KMS-11 (cell line): ENCODE results near the gene ASIP.
"Not testable (repeated sequence)": the region's sequence is repeated elsewhere in the genome, so short reads cannot be mapped to it uniquely, and the experiment has no call there.

Experiments
- H2AFZ ChIP-seq: fragments of 200-600 bp; sonication (generic); 2 replicates; pipeline ENCODE4 v1.6.1; 2016; ENCODE audit warnings: antibody characterized with exemption, mixed run types, low read depth
- H3K27ac ChIP-seq: fragments of 200-600 bp; sonication (generic); 2 replicates; pipeline ENCODE4 v1.6.1; 2016; ENCODE audit warnings: mild to moderate bottlenecking, mixed run types
- H3K27me3 ChIP-seq: fragments of 200-600 bp; sonication (generic); 2 replicates; pipeline ENCODE4 v1.6.1; 2017; ENCODE audit warnings: mild to moderate bottlenecking, low read depth, mixed run types, moderate library complexity; ENCODE audit not compliant: insufficient read depth
- H3K36me3 ChIP-seq: fragments of 200-600 bp; sonication (generic); 2 replicates; pipeline ENCODE4 v1.6.1; 2017; ENCODE audit warnings: mild to moderate bottlenecking, mixed run types; ENCODE audit not compliant: insufficient read depth
- H3K4me1 ChIP-seq: fragments of 200-600 bp; sonication (generic); 2 replicates; pipeline ENCODE4 v1.6.1; 2016; ENCODE audit warnings: mild to moderate bottlenecking, low read depth, mixed run types; ENCODE audit not compliant: poor library complexity, severe bottlenecking
- H3K4me2 ChIP-seq: fragments of 200-600 bp; sonication (generic); 2 replicates; pipeline ENCODE4 v1.7.0; 2016; ENCODE audit warnings: mild to moderate bottlenecking, mixed run types
- H3K4me3 ChIP-seq: fragments of 200-600 bp; sonication (generic); IDR thresholded peaks from 2 replicates; pipeline ENCODE4 v1.6.1; 2017; ENCODE audit warnings: low read depth, low read length, mixed read lengths; ENCODE audit not compliant: insufficient read depth
- H3K79me2 ChIP-seq: fragments of 200-600 bp; sonication (generic); 2 replicates; pipeline ENCODE4 v1.6.1; 2016; ENCODE audit warnings: low read depth, mixed run types; ENCODE audit not compliant: insufficient read depth
- H3K9ac ChIP-seq: fragments of 200-600 bp; sonication (generic); 2 replicates; pipeline ENCODE4 v1.6.1; 2016; ENCODE audit warnings: mild to moderate bottlenecking, mixed run types
- H4K20me1 ChIP-seq: fragments of 200-600 bp; sonication (generic); 2 replicates; pipeline ENCODE4 v1.6.1; 2016; ENCODE audit warnings: mild to moderate bottlenecking, mixed run types; ENCODE audit not compliant: insufficient read depth
- TF ChIP-seq, protein P1 (sequence below): fragments of 200-600 bp; sonication (generic); conservative IDR thresholded peaks from 2 replicates; pipeline ENCODE4 v1.6.1; 2017; ENCODE audit warnings: low read depth, mild to moderate bottlenecking, antibody characterized with exemption, low read length, moderate library complexity, mixed read lengths

ASIP gene

DNA sequence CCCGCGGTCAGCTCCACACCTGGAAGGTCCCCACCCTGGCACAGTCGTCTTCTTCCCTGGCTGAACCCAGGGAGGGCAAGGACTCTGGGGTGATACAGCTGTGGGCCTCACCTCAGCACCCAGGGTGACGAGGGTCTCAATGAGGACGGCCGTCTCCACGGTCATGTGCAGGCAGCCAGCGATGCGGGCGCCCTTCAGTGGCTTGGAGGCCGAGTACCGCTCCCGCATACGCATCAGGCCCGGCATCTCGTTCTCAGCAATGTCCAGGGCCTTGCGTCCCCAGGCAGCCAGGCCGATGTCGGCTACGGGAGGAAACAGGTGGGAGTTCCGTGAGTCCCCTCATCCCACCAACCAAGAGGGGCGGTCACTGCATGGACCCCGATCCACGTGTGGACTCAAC lies 54.1 kb downstream of the ASIP start:
- H3K9ac ChIP-seq = no peak overlapping the region
- TF ChIP-seq, protein P1, sequence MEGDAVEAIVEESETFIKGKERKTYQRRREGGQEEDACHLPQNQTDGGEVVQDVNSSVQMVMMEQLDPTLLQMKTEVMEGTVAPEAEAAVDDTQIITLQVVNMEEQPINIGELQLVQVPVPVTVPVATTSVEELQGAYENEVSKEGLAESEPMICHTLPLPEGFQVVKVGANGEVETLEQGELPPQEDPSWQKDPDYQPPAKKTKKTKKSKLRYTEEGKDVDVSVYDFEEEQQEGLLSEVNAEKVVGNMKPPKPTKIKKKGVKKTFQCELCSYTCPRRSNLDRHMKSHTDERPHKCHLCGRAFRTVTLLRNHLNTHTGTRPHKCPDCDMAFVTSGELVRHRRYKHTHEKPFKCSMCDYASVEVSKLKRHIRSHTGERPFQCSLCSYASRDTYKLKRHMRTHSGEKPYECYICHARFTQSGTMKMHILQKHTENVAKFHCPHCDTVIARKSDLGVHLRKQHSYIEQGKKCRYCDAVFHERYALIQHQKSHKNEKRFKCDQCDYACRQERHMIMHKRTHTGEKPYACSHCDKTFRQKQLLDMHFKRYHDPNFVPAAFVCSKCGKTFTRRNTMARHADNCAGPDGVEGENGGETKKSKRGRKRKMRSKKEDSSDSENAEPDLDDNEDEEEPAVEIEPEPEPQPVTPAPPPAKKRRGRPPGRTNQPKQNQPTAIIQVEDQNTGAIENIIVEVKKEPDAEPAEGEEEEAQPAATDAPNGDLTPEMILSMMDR = no peak
- peaks cover 2% of the 10 kb centered on the region for H3K4me1 ChIP-seq
- H3K79me2 ChIP-seq = peaks cover 46% of the 10 kb centered on the region; the same call in 1 of the 2 replicates
- peaks cover 6% of the 10 kb centered on the region; the same call in 1 of the 2 replicates for H3K36me3 ChIP-seq
- H3K4me3 ChIP-seq = no peak overlapping the region
- H2AFZ ChIP-seq = no peak overlapping the region
- no peaks in the 10 kb centered on the region for H4K20me1 ChIP-seq
- no peak overlapping the region for H3K27ac ChIP-seq
- H3K27me3 ChIP-seq = no peaks in the 10 kb centered on the region
- H3K4me2 ChIP-seq = no peak overlapping the region

DNA sequence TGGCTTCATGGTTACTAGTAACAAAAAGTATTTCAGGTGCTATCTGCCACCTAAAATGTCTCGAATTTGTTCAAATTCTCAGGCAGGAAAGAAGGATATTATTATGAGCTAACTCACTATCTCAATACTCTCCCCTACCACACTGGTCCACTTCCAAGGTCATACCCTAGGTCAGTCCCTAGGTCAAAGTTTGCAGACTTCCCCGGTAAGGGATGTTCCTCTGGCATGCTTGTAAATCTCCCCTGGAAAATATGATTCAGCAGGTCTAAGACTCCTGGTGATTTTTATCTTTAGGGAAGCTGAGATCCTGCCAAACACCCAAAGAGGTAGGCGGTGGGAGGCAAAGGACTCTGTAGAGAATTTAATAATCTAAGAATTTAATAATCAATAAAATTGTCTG lies 55.2 kb downstream of the ASIP start:
- Histone ChIP-seq H3K27me3 (no peaks in the 10 kb centered on the region), H3K36me3 (peaks cover 6% of the 10 kb centered on the region; the same call in 1 of the 2 replicates), H3K4me1 (peaks cover 14% of the 10 kb centered on the region), H2AFZ (no peak overlapping the region), H4K20me1 (no peaks in the 10 kb centered on the region), H3K27ac (no peak overlapping the region), H3K9ac (no peak overlapping the region), H3K79me2 (peaks cover 58% of the 10 kb centered on the region; the same call in 1 of the 2 replicates), H3K4me2 (no peak overlapping the region), H3K4me3 (no peak overlapping the region)
- TF ChIP-seq, protein P1 = no peak

DNA sequence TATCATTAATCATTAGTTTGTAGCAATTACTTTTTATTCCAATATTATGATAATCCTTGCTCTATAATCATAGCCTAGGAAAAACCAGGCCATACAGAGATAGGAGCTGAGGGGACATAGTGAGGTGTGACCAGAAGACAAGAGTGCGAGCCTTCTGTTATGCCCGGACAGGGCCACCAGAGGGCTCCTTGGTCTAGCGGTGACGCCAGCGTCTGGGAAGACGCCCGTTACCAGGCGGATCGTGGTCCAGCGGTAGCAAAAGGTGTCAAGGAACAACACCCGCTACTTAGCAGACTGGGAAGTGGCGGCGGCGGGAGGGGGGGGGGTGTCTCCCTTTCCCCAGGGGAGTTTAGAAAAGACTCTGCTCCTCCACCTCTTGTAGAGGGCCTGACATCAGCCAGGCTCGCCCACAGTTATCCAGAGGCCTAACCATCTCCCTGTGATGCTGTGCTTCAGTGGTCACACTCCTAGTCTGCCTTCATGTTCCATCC lies 57.1 kb downstream of the ASIP start:
- Histone ChIP-seq H3K79me2 (peaks cover 70% of the 10 kb centered on the region), H3K4me1 (peaks cover 21% of the 10 kb centered on the region)
- not testable (repeated sequence) for H3K9ac ChIP-seq, H3K27ac ChIP-seq, H2AFZ ChIP-seq, H4K20me1 ChIP-seq, H3K4me2 ChIP-seq, H3K27me3 ChIP-seq, H3K36me3 ChIP-seq, H3K4me3 ChIP-seq
- TF ChIP-seq, protein P1 = 0 out of 2 replicates have a peak, but pooled peaks have one; percentile 22

DNA sequence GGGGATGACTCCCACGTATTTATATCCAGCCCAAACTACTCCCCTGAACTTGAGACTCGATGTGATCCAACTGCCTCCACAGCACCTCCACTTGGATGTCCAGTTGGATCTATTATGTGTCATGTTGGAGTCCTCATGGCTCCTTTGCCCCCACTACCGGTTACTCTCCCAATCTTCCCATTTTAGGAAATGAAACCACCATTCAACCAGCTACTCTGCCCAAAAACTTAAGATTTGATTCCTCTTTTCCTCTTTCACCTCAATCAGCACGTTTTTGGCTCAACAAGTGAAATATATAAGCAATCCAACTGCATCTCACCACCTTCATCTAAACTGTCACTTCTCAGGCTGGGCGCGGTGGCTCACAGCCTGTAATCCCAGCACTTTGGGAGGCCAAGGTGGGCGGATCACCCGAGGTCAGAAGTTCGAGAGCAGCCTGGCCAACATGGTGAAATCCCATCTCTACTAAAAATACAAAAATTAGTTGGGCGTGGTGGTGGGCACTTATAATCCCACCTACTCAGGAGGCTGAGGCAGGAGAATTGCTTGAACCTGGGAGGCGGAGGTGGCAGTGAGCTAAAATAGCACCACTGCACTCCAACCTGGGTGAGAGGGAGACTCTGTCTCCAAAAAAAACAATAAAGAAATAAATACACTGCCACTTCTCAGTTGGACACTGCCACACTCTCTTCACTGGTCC lies 58.5 kb downstream of the ASIP start:
- peaks cover 3% of the 10 kb centered on the region; the same call in 1 of the 2 replicates for H3K36me3 ChIP-seq
- H3K4me2 ChIP-seq = no peak overlapping the region
- no peak overlapping the region for H2AFZ ChIP-seq
- no peak overlapping the region for H3K27ac ChIP-seq
- TF ChIP-seq, protein P1 = no peak
- H3K27me3 ChIP-seq = no peaks in the 10 kb centered on the region
- H3K4me1 ChIP-seq = peaks cover 27% of the 10 kb centered on the region
- H3K9ac ChIP-seq = no peak overlapping the region
- peaks cover 68% of the 10 kb centered on the region for H3K79me2 ChIP-seq
- no peak overlapping the region for H3K4me3 ChIP-seq
- H4K20me1 ChIP-seq = no peaks in the 10 kb centered on the region
